WTC11 (cell line): Measurements from ENCODE around the gene NEURL1B.

ENCODE experiments used
- AFF4 ChIP-seq: sonication (generic); formaldehyde crosslinking; IDR thresholded peaks from 2 replicates; pipeline ENCODE4 v1.8.1; 2023; ENCODE audit warnings: mild to moderate bottlenecking, missing genetic modification reagents, borderline replicate concordance
- MAX ChIP-seq: sonication (generic); formaldehyde crosslinking; IDR thresholded peaks from 2 replicates; pipeline ENCODE4 v1.8.0; 2022; ENCODE audit warnings: mild to moderate bottlenecking, missing genetic modification reagents

DNA sequence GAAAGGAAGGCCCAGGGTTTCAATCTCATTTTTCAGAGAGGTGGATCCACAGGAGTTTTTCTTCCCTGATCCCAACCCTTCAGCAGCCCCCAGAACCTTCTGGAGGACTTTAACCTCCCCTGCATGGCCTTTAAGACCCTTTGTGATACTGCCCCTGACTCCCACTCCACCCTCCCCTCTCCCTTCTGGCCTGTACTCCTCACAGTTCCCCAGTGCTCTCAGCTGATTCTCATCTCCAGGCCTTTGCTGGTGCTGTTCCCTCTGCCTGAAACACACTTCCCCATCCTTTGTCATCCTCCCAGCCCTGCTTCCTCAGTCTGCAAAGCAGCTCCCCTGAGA, 18.5 kb downstream of the NEURL1B start:
- no peak for TF ChIP-seq AFF4 (CRISPR knock-in tag)
- no peak for TF ChIP-seq MAX (CRISPR knock-in tag)
